ENCODE data around the gene ACVR1C.

- no peak for TF ChIP-seq POLR2A (IDR thresholded peaks at IDR 0.05)
- no peak for TF ChIP-seq CTCF (IDR thresholded peaks at IDR 0.05)
Measured at GRCh38 chr2:157492189-157492773, 136.4 kb downstream of the ACVR1C start.
